Posterior vena cava (tissue), 2 donors: ENCODE measurements around the gene CHAT. TPM values are rescaled to one million over a fixed set of nuclear protein-coding genes. Genes with fewer than 3 reads are reported as not detected.

Experiments used
- DNase-seq: peaks from one replicate; pipeline ENCODE4 v3.0.0-alpha.2; 2020; ENCODE audit warnings: low spot score
- intact Hi-C, 2 donors: fragments of 100-400 bp; cut with DNase I; formaldehyde crosslinking; loops; one replicate each; pipeline versions ENCODE4 v1.14.1 to v1.14.2; 2022 to 2023
- total RNA-seq, 2 donors: library from RNA; stranded (reverse); fragmentation: NEBNext Ultra II Directional; extraction: Animal tissue kit (Norgen Biotek cat#: 25700); gene quantifications; one replicate each; pipeline ENCODE4 v1.2.1, GENCODE V29; 2021
- donor health status: DM: yes; HTN: yes; CAD: no.
- donor health status: DM: yes; HTN: yes; CAD: no.

Gene CHAT
- total RNA-seq, 2 donors from 2014 or later, result not detected

- intact Hi-C loops, result no loop called here
- DNase-seq, result peak; percentile 47
These were observed 8.9 kb downstream of the CHAT start for GRCh38 chr10:49622426-49623425.

- peak; percentile 42 for DNase-seq
- intact Hi-C loops, result no loop called here
These were observed 10.8 kb downstream of the CHAT start for GRCh38 chr10:49624629-49625028.

GRCh38 chr10:49625411-49625810 is 11.6 kb downstream of the CHAT start:
- intact Hi-C loops, result no loop called here
- DNase-seq, result peak; percentile 66

GRCh38 chr10:49627038-49627437 is 13.2 kb downstream of the CHAT start:
- no peak for DNase-seq
- intact Hi-C loops, result no loop called here

- intact Hi-C loops, result no loop called here
- peak; percentile 62 for DNase-seq
These were observed 13.9 kb downstream of the CHAT start for GRCh38 chr10:49627644-49628247.

- DNase-seq, result peak; percentile 63
- intact Hi-C loops, result no loop called here
These were observed 14.8 kb downstream of the CHAT start for GRCh38 chr10:49628599-49628998.

GRCh38 chr10:49629431-49629881 is 15.6 kb downstream of the CHAT start:
- peak; percentile 40 for DNase-seq
- intact Hi-C loops, result no loop called here

GRCh38 chr10:49631975-49632374 is 18.1 kb downstream of the CHAT start:
- intact Hi-C loops, result loop anchor here in 1 of 2 donors (5.0 kb wide), 1 partner anchor 700 kb away; no protein-coding TSS in a partner anchor
- DNase-seq, result no peak

- intact Hi-C loops, result loop anchor here in 1 of 2 donors (5.0 kb wide), 1 partner anchor 700 kb away; no protein-coding TSS in a partner anchor
- DNase-seq, result peak; percentile 52
These were observed 18.8 kb downstream of the CHAT start for GRCh38 chr10:49632406-49633317.

- intact Hi-C loops, result loop anchor here in 1 of 2 donors (5.0 kb wide), 1 partner anchor 701 kb away; no protein-coding TSS in a partner anchor
- DNase-seq, result peak; percentile 45
These were observed 19.7 kb downstream of the CHAT start for GRCh38 chr10:49633327-49634068.

GRCh38 chr10:49634069-49634660 is 20.3 kb downstream of the CHAT start:
- intact Hi-C loops, result loop anchor here in 1 of 2 donors (5.0 kb wide), 1 partner anchor 702 kb away; no protein-coding TSS in a partner anchor
- DNase-seq, result peak; percentile 25

- peak; percentile 43 for DNase-seq
- intact Hi-C loops, result no loop called here
These were observed 28.5 kb downstream of the CHAT start for GRCh38 chr10:49642311-49642710.

GRCh38 chr10:49643241-49644034 is 29.6 kb downstream of the CHAT start:
- intact Hi-C loops, result no loop called here
- DNase-seq, result peak; percentile 30

- intact Hi-C loops, result no loop called here
- peak; percentile 30 for DNase-seq
These were observed 30.3 kb downstream of the CHAT start for GRCh38 chr10:49644035-49644646.

- no peak for DNase-seq
- intact Hi-C loops, result no loop called here
These were observed 31.6 kb downstream of the CHAT start for GRCh38 chr10:49645417-49645816.
